NOMO-1 treated with DMSO at 0.1 percent for 48 hours (cell line): Measurements from ENCODE around the gene TAC4.
A peak's percentile ranks its signal among the peaks of the same experiment; 100 is the strongest.

Source experiments
- DNase-seq: peaks from one replicate; lab custom pipeline; 2025; ENCODE audit not compliant: unreplicated experiment; lab: John Stamatoyannopoulos, UW

TAC4 gene

GRCh38 chr17:49873466-49873865 is 25.6 kb upstream of the TAC4 start:
- DNase-seq: no peak

- DNase-seq: no peak
These were observed 25.0 kb upstream of the TAC4 start for GRCh38 chr17:49872754-49873377.

- no peak for DNase-seq
These were observed 23.3 kb upstream of the TAC4 start for GRCh38 chr17:49871211-49871610.

- no peak for DNase-seq
These were observed 22.4 kb upstream of the TAC4 start for GRCh38 chr17:49870298-49870697.

GRCh38 chr17:49869038-49869374 is 21.1 kb upstream of the TAC4 start:
- no peak for DNase-seq

GRCh38 chr17:49866882-49867413 is 19.1 kb upstream of the TAC4 start:
- no peak for DNase-seq

- no peak for DNase-seq
These were observed 18.1 kb upstream of the TAC4 start for GRCh38 chr17:49866019-49866380.

GRCh38 chr17:49862781-49863331 is 15.0 kb upstream of the TAC4 start:
- no peak for DNase-seq

GRCh38 chr17:49861150-49861884 is 13.4 kb upstream of the TAC4 start:
- DNase-seq: peak; percentile 32

- no peak for DNase-seq
These were observed 12.4 kb upstream of the TAC4 start for GRCh38 chr17:49859991-49860953.

- no peak for DNase-seq
These were observed 10.9 kb upstream of the TAC4 start for GRCh38 chr17:49858796-49859195.

- no peak for DNase-seq
These were observed 6.3 kb upstream of the TAC4 start for GRCh38 chr17:49854126-49854525.

GRCh38 chr17:49853470-49854015 is 5.7 kb upstream of the TAC4 start:
- no peak for DNase-seq

- peak; percentile 53 for DNase-seq
These were observed 3.8 kb upstream of the TAC4 start for GRCh38 chr17:49851387-49852291.

GRCh38 chr17:49850772-49851386 is 3.0 kb upstream of the TAC4 start:
- no peak for DNase-seq

GRCh38 chr17:49850218-49850610 is 2.3 kb upstream of the TAC4 start:
- no peak for DNase-seq

GRCh38 chr17:49848739-49849138 is 870 bp upstream of the TAC4 start:
- no peak for DNase-seq

- no peak for DNase-seq
These were observed 744 bp downstream of the TAC4 start for GRCh38 chr17:49846938-49847712.

GRCh38 chr17:49845321-49845720 is 2.5 kb downstream of the TAC4 start:
- DNase-seq: no peak
